ENCODE results near the gene GAL. TPM values are rescaled to one million over a fixed set of nuclear protein-coding genes. Genes with fewer than 3 reads are reported as not detected.

GAL gene
- total RNA-seq, 2 experiments from 2014 or later = 7.2 to 8.4 TPM

DNA sequence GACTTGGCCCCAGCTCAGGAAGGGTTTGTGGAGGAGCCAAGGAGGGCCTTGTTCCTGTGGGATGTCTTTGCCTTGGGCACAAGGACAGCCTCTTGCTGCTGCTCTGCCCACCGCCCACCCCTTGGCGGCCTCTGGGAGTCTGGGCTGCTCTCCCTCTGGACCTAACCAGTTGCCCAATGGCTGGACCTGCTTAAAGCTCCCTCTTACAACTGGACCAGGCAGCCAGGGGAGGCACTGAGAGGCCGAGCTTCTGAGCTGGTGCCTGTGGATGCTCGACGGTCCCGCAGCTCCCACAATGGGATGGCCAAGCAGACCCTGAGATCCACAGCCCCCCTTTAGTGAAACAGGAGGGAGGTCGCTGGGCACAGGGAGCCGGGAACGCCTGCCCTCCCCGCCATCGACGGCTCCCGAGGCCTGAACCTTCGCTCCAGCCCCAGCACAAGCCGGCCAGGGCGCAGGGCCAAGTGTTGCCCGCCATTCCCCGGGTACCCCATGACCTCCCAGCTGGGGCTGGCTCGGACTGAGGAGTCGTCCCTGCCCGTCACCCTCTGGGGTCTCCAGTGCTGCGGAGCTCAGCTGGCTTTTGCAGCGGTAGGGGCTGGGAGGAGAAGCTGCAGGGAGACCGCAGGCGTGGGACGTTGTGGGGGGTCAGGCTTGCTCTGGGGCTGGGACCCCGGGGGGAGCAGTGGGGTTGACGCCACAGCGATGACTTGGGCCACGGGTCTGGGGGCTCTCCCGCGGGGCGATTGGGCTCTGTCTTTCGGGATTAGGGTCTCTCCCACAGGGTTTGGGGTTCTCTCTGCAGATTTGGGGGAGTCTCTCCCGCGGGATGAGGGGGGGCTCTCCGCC is 584 bp upstream of the GAL start:
- Mint-ChIP-seq H3K27ac (no peak overlapping the region), H3K9me3 (no peaks in the 10 kb centered on the region), H3K36me3 (no peaks in the 10 kb centered on the region), H3K4me1 (peaks cover 4% of the 10 kb centered on the region), H3K27me3 (peaks cover 46% of the 10 kb centered on the region), H3K4me3 (no peak overlapping the region)
- DNase-seq = no peak

GRCh38 chr11:68685656-68686380 is 1.5 kb downstream of the GAL start:
- H3K27ac Mint-ChIP-seq = no peak overlapping the region
- no peak for DNase-seq
- no peaks in the 10 kb centered on the region for H3K36me3 Mint-ChIP-seq
- H3K4me1 Mint-ChIP-seq = peaks cover 14% of the 10 kb centered on the region
- no peaks in the 10 kb centered on the region for H3K9me3 Mint-ChIP-seq
- H3K4me3 Mint-ChIP-seq = peak overlapping the region; percentile 40
- H3K27me3 Mint-ChIP-seq = peaks cover 46% of the 10 kb centered on the region

DNA sequence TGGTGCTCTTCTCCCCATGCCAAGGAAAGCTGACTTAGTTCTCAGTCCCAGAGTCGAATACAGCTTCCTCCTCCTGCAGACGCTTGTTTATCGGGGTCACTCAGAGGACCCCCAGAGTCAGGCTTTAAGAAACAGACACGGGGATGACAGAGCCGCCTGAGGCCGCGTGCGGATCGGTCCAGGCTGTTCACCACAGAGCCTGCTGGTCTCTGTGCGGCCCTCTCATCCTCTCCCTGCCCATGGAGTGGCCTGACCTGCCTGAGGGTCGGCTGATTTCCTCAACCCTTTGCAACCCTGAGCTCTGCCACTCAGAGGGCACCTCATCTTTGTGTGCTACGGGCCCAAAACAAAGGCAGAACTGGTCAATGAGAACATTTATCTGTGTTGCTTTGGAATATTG is 2.1 kb downstream of the GAL start:
- Mint-ChIP-seq H3K9me3 (no peaks in the 10 kb centered on the region), H3K27ac (no peak overlapping the region), H3K4me1 (peaks cover 21% of the 10 kb centered on the region), H3K4me3 (no peak overlapping the region), H3K27me3 (peaks cover 48% of the 10 kb centered on the region), H3K36me3 (no peaks in the 10 kb centered on the region)
- DNase-seq = no peak

- Mint-ChIP-seq H3K4me3 (no peak overlapping the region), H3K27me3 (peaks cover 46% of the 10 kb centered on the region), H3K9me3 (no peaks in the 10 kb centered on the region), H3K4me1 (peaks cover 23% of the 10 kb centered on the region), H3K36me3 (no peaks in the 10 kb centered on the region), H3K27ac (no peak overlapping the region)
- no peak for DNase-seq
Measured at GRCh38 chr11:68687311-68687710, 3.0 kb downstream of the GAL start.

DNA sequence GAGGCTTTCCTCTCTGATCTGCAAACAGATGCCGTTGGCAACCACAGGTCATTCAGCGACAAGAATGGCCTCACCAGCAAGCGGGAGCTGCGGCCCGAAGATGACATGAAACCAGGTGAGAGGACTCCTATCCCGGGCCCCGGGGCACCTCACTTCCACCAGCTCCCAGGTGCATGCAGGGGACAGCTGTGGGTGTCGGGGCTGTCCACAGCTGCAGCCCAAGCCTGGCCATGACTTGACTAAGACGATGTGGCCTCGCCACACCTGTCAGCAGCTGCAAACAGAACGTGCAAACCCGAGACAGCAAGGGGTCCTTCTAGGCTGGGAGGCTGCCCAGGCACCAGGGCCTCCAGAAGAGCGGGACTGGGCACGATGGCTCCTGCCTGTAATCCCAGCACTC is 3.6 kb downstream of the GAL start:
- Mint-ChIP-seq H3K9me3 (no peaks in the 10 kb centered on the region), H3K36me3 (no peaks in the 10 kb centered on the region), H3K27ac (no peak overlapping the region), H3K4me1 (peaks cover 20% of the 10 kb centered on the region), H3K27me3 (peaks cover 42% of the 10 kb centered on the region), H3K4me3 (no peak overlapping the region)
- no peak for DNase-seq

DNA sequence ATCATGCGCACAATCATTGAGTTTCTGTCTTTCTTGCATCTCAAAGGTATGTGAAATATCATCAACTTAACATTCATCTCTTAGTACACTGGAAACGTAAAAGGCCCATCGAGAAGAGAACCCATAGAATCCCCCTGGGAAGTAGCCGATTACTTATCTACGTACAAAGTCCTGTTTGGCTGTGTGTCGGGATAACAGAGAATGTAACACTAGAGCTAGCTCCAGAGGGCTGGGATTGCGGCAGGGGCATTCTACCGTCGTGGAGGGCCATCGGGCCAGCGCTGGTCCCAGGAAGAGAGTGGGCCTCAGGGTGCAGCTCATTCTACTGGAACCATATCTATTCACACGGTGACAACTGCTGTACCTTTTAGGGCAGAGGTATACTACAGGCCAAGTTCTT is 4.5 kb downstream of the GAL start:
- no peaks in the 10 kb centered on the region for H3K9me3 Mint-ChIP-seq
- no peaks in the 10 kb centered on the region for H3K36me3 Mint-ChIP-seq
- no peak overlapping the region for H3K4me3 Mint-ChIP-seq
- peaks cover 19% of the 10 kb centered on the region for H3K4me1 Mint-ChIP-seq
- peaks cover 33% of the 10 kb centered on the region for H3K27me3 Mint-ChIP-seq
- H3K27ac Mint-ChIP-seq = no peak overlapping the region
- DNase-seq = no peak

DNA sequence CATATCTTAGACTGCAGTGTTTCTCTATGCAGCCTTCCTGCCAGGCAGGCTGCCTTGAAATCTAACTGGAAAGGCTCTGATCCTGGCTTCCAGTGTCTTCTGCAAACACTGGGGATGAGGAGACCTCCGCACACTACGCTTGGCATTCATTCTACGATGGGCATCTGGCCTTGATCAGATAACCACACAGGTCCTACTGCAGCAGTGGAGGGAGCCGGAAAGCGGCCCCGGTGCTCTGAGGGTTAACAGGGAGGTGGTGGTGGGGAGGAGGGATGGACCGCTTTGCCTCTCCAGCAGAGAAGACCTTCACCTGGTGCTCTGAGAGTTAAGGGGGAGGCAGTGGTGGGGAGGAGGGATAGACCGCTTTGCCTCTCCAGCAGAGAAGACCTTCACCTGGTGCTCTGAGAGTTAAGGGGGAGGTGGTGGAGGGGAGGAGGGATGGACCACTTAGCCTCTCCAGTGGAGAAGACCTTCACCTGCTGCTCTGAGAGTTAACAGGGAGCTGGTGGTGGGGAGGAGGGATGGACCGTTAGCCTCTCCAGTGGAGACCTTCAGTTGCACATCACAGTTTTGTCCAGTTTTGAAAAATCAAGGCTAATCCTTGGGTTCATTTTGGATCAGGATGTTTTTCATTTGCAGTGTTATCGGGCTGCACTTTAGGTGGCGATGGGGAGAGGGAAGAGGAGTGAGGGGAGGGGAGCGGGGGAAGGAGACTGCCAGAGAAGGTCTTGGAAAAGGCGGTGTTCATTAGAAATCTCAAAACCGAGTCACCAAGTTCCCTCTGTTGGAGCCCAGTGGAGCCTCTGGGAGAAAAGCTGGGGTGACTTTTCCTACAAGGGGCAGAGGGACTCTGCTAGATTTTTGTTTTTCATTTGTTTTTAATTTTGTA is 5.6 kb downstream of the GAL start:
- Mint-ChIP-seq H3K4me3 (no peak overlapping the region), H3K9me3 (no peaks in the 10 kb centered on the region), H3K36me3 (no peaks in the 10 kb centered on the region), H3K27ac (no peak overlapping the region), H3K27me3 (peaks cover 28% of the 10 kb centered on the region), H3K4me1 (peaks cover 19% of the 10 kb centered on the region)
- no peak for DNase-seq

DNA sequence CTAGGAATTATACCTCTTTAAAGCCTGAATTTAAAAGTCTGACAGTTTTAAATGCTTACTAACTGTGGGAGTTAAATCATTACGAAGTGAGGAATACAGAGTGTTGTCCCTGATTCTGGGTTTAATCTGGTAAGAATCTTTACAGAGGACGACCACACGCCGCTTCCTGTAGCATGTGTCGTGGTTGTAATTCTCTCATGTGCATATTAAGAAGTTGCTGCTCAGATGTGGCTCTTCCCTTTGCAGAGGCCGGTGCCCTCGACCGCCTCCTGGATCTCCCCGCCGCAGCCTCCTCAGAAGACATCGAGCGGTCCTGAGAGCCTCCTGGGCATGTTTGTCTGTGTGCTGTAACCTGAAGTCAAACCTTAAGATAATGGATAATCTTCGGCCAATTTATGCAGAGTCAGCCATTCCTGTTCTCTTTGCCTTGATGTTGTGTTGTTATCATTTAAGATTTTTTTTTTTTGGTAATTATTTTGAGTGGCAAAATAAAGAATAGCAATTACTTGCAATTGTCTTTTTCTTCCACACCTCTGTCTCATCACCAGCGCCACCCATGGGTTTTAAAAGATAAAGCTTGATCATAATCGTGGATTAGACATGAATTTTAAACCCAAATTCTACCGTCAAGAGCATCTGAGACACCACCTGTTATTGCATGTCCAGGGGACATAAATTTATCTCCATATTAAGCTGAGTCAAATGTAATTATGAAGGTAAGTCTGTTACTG is 6.5 kb downstream of the GAL start:
- H3K27ac Mint-ChIP-seq = no peak overlapping the region
- peaks cover 19% of the 10 kb centered on the region for H3K4me1 Mint-ChIP-seq
- H3K36me3 Mint-ChIP-seq = no peaks in the 10 kb centered on the region
- H3K27me3 Mint-ChIP-seq = peaks cover 20% of the 10 kb centered on the region
- H3K4me3 Mint-ChIP-seq = peak overlapping the region; percentile 8
- H3K9me3 Mint-ChIP-seq = peaks cover 2% of the 10 kb centered on the region
- DNase-seq = peak; percentile 36

DNA sequence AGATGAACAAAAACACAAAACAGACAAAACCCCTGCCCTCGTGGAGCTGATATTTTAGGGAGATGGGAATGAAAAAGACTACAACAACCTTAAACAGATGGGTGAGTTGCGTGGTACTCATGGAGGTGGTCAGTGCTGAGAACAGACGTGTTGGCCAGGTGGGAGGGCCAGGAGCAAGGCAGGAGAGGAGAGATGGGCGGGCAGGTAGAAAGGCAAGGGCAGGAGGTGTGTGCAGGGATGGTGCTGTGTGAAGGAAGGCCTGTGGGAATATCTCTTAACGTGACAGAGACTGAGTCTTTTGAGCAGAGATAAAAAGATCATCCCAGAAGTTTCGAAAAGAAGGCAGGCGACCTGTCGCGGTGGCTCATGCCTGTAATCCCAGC is 7.0 kb downstream of the GAL start:
- no peak overlapping the region for H3K27ac Mint-ChIP-seq
- H3K36me3 Mint-ChIP-seq = no peaks in the 10 kb centered on the region
- peaks cover 15% of the 10 kb centered on the region for H3K27me3 Mint-ChIP-seq
- no peak overlapping the region for H3K4me3 Mint-ChIP-seq
- H3K9me3 Mint-ChIP-seq = peaks cover 4% of the 10 kb centered on the region
- DNase-seq = no peak
- H3K4me1 Mint-ChIP-seq = peaks cover 19% of the 10 kb centered on the region

- peaks cover 10% of the 10 kb centered on the region for H3K27me3 Mint-ChIP-seq
- no peak for DNase-seq
- H3K9me3 Mint-ChIP-seq = peaks cover 6% of the 10 kb centered on the region
- H3K4me3 Mint-ChIP-seq = no peak overlapping the region
- H3K27ac Mint-ChIP-seq = no peak overlapping the region
- no peaks in the 10 kb centered on the region for H3K36me3 Mint-ChIP-seq
- peaks cover 19% of the 10 kb centered on the region for H3K4me1 Mint-ChIP-seq
Measured at GRCh38 chr11:68692115-68692514, 7.8 kb downstream of the GAL start.

GRCh38 chr11:68692871-68693483 is 8.6 kb downstream of the GAL start:
- Mint-ChIP-seq H3K36me3 (no peaks in the 10 kb centered on the region), H3K4me3 (no peak overlapping the region), H3K4me1 (peaks cover 19% of the 10 kb centered on the region), H3K9me3 (peaks cover 9% of the 10 kb centered on the region), H3K27me3 (peaks cover 12% of the 10 kb centered on the region), H3K27ac (no peak overlapping the region)
- no peak for DNase-seq

DNA sequence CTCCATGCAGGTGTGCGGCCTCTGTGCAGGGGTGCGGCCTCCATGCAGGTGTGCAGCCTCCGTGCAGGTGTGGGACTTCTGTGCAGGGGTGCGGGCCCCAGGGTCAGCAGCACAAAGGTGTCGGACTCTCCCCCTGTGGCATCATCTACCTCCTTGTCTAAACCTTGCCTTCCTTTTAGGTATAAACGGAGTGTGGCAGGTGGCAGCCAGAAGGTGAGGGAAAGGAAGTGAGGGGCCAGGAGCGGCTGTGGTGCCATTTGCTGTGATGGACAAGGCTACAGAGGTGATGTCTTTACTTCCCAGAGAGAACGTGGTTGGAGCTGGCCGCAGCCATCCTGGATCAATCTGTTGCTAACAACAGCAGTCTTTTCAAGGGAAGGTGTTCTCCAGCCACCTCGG is 9.1 kb downstream of the GAL start:
- H3K27me3 Mint-ChIP-seq = peaks cover 12% of the 10 kb centered on the region
- H3K27ac Mint-ChIP-seq = no peak overlapping the region
- peaks cover 19% of the 10 kb centered on the region for H3K4me1 Mint-ChIP-seq
- no peaks in the 10 kb centered on the region for H3K36me3 Mint-ChIP-seq
- H3K4me3 Mint-ChIP-seq = no peak overlapping the region
- H3K9me3 Mint-ChIP-seq = peaks cover 9% of the 10 kb centered on the region
- no peak for DNase-seq

DNA sequence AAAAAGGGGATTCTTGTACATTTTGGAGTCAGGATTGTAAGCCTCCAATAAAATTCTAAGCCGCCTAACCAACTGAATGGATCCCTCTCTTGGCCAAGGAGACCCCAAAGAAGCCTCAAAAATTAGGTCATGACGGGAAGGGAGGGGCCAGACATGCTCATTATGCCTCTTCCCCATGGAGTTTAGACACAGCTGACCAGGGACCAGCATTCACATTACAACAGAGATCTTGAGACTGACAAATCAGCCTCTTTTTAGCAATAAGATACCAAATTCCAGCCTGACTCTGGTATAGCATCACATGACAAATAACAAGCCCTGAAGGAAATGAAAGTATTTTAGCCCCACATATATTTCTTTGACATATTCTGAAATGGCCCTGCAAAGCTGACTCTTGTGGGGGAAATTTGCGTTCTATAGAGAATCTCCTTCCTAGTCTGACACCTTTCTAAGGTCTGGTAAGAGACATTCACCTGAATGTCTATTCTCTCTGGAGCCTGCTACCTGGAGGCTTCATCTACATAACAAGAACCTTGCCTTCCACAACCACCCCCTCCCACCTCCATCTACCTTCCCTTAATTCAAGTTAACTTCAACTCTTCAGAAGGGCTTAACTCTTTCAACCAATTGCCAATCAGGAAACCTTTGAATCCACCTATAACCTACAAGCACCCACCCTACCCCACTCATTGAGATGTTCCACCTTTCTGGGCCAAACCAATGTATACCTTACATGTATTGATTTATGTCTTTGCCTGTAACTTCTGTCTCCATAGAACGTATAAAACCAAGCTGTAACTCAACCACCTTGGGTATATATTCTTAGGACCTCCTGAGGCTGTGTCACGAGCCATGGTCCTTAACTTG is 10.3 kb downstream of the GAL start:
- Mint-ChIP-seq H3K27me3 (peaks cover 12% of the 10 kb centered on the region), H3K4me1 (peaks cover 18% of the 10 kb centered on the region), H3K36me3 (no peaks in the 10 kb centered on the region), H3K27ac (no peak overlapping the region), H3K9me3 (peaks cover 9% of the 10 kb centered on the region), H3K4me3 (no peak overlapping the region)
- DNase-seq = no peak
